Neural crest cell (in vitro differentiated cells): Measurements from ENCODE around the gene SSBP3. TPM values are rescaled to one million over a fixed set of nuclear protein-coding genes. Genes with fewer than 3 reads are reported as not detected.
A peak's percentile ranks its signal among the peaks of the same experiment; 100 is the strongest.

ENCODE experiments used
- DNase-seq: peaks from one replicate; pipeline ENCODE4 v3.0.0; 2021; ENCODE audit warnings: low read depth, mixed read lengths, low spot score
- H3K27ac Mint-ChIP-seq: one replicate; pipeline ENCODE4 v1.8.0; 2021; ENCODE audit warnings: mild to moderate bottlenecking, mixed read lengths; ENCODE audit not compliant: unreplicated experiment
- H3K27me3 Mint-ChIP-seq: 2 replicates; pipeline ENCODE4 v1.8.0; 2021; ENCODE audit warnings: low read depth, mild to moderate bottlenecking, mixed read lengths
- H3K36me3 Mint-ChIP-seq: 2 replicates; pipeline ENCODE4 v1.8.0; 2021; ENCODE audit warnings: low read depth, mild to moderate bottlenecking, mixed read lengths
- H3K4me1 Mint-ChIP-seq: 2 replicates; pipeline ENCODE4 v1.8.0; 2021; ENCODE audit warnings: mixed read lengths
- H3K4me3 Mint-ChIP-seq: one replicate; pipeline ENCODE4 v1.8.0; 2021; ENCODE audit warnings: mild to moderate bottlenecking, mixed read lengths
- H3K9me3 Mint-ChIP-seq: 2 replicates; pipeline ENCODE4 v1.8.0; 2021; ENCODE audit warnings: mixed read lengths
- total RNA-seq: library from RNA; stranded (reverse); gene quantifications from 2 replicates; pipeline ENCODE4 v1.2.1, GENCODE V29; 2021
- TF ChIP-seq, protein P1 (sequence below): fragments of 200-600 bp; sonication (generic); conservative IDR thresholded peaks from 2 replicates; pipeline ENCODE4 v1.5.0; 2021; ENCODE audit warnings: antibody characterized with exemption, mild to moderate bottlenecking

The SSBP3 gene
- total RNA-seq, 1 donor from 2014 or later, result 94.3 TPM

DNA sequence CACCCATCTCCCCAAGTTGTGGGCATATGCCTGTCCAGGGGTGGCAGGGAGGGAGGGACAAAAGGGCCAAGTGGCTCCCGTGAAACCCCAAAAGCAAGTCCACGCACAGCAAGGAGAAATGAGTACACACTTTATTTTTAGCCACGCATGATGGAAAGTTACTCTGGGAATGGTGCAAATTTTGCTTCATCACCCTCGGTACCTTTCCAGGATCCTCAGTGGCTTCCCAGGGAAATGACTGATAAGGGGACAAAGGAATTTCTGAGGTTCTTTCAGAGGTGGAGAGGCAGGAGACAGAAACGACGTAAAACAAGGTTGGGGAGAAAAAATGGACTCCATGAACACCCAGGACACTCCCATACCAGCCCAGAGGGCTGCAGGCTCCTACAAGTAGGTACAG lies 65.8 kb downstream of the SSBP3 start:
- DNase-seq, result no peak
- Mint-ChIP-seq H3K27ac (no peak overlapping the region), H3K36me3 (no peaks in the 10 kb centered on the region), H3K4me1 (peaks cover 46% of the 10 kb centered on the region), H3K4me3 (no peak overlapping the region), H3K9me3 (no peaks in the 10 kb centered on the region), H3K27me3 (no peaks in the 10 kb centered on the region)
- TF ChIP-seq, protein P1, sequence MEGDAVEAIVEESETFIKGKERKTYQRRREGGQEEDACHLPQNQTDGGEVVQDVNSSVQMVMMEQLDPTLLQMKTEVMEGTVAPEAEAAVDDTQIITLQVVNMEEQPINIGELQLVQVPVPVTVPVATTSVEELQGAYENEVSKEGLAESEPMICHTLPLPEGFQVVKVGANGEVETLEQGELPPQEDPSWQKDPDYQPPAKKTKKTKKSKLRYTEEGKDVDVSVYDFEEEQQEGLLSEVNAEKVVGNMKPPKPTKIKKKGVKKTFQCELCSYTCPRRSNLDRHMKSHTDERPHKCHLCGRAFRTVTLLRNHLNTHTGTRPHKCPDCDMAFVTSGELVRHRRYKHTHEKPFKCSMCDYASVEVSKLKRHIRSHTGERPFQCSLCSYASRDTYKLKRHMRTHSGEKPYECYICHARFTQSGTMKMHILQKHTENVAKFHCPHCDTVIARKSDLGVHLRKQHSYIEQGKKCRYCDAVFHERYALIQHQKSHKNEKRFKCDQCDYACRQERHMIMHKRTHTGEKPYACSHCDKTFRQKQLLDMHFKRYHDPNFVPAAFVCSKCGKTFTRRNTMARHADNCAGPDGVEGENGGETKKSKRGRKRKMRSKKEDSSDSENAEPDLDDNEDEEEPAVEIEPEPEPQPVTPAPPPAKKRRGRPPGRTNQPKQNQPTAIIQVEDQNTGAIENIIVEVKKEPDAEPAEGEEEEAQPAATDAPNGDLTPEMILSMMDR, result no peak

DNA sequence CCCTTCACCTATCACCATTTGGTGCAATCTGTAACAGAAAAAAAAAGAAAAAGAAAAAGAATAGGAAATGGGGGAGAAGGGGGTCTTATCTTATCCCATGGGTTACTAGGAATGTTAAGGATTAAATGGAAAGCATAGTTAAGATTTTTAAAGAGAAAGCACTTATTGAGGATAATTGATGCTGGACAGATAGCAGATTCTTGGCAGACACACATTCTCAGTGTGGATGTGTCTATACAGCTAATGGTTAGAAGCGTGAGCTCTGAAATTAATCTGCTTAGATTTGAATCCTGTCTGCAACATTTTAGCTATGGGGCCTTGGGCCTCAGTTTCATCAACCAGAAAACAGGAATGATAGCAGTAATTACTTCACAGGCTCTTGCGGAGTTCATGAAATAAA lies 67.1 kb downstream of the SSBP3 start:
- Mint-ChIP-seq H3K36me3 (no peaks in the 10 kb centered on the region), H3K4me1 (peaks cover 53% of the 10 kb centered on the region), H3K27me3 (no peaks in the 10 kb centered on the region), H3K9me3 (no peaks in the 10 kb centered on the region), H3K4me3 (no peak overlapping the region), H3K27ac (peak overlapping the region; percentile 2)
- DNase-seq, result no peak
- TF ChIP-seq, protein P1, result no peak

DNA sequence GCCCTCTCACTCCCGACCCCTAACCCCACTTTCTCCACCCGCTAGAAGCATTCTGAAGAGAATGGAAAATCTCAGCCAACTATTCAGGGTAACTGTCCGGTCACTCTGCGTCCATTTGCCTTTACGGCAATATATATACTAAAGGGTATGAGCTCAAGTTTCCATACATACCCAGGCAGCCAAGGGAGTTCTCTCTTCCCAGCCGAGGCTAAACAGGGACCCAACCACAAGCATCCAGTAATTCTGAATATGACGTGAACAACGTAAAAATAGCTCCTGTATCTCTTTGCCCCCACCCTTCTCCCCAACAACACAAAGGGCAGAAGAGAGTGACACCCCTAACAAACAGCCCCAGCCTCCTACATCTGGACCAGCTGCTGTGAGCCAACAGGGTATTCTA lies 67.7 kb downstream of the SSBP3 start:
- Mint-ChIP-seq H3K36me3 (no peaks in the 10 kb centered on the region), H3K4me1 (peaks cover 54% of the 10 kb centered on the region), H3K27ac (no peak overlapping the region), H3K9me3 (no peaks in the 10 kb centered on the region), H3K27me3 (no peaks in the 10 kb centered on the region), H3K4me3 (no peak overlapping the region)
- TF ChIP-seq, protein P1, result no peak
- DNase-seq, result no peak

DNA sequence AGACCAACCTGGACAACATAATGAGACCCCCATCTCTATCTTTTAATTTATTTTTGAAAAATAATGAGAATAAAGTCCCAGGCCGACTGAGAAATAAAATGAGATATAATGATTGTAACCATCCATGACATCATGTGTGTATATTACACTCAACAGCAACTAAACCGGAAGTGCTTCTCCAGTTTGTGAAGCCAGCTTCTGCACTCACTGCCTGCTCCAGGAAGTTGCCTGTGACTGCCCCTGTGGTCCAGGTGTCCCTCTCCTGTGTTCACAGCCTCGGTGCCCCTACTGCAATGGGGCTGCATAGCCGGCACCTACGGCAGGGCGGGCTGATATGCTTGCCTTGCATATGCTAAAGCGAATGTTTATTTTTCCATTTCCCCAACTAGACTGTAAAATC lies 68.3 kb downstream of the SSBP3 start:
- no peaks in the 10 kb centered on the region for H3K27me3 Mint-ChIP-seq
- no peak overlapping the region for H3K27ac Mint-ChIP-seq
- no peaks in the 10 kb centered on the region for H3K36me3 Mint-ChIP-seq
- H3K4me3 Mint-ChIP-seq, result no peak overlapping the region
- DNase-seq, result no peak
- H3K9me3 Mint-ChIP-seq, result no peaks in the 10 kb centered on the region
- TF ChIP-seq, protein P1, result no peak
- peaks cover 54% of the 10 kb centered on the region for H3K4me1 Mint-ChIP-seq

DNA sequence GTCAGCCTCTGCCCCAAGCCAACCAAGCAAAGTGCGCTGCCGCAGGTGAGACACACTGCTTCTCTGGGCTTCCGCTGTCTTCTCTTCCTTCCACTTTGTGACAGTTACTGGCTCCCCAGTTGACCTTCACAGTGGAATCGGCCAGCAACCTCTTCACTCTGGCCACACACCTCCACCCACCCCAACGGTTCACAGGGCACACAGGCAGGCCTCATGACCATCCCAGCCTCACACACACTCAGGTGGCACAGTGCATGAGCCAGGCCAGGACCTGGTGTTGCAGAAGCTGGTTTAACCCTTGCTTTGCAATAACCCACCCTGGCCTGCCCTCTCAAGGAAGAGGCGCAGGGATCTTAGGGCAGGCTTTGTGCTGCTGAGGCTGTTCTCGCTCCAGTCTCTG lies 69.2 kb downstream of the SSBP3 start:
- Mint-ChIP-seq H3K27me3 (no peaks in the 10 kb centered on the region), H3K36me3 (no peaks in the 10 kb centered on the region), H3K4me3 (no peak overlapping the region), H3K9me3 (no peaks in the 10 kb centered on the region), H3K27ac (no peak overlapping the region), H3K4me1 (peaks cover 51% of the 10 kb centered on the region)
- TF ChIP-seq, protein P1, result no peak
- DNase-seq, result no peak

DNA sequence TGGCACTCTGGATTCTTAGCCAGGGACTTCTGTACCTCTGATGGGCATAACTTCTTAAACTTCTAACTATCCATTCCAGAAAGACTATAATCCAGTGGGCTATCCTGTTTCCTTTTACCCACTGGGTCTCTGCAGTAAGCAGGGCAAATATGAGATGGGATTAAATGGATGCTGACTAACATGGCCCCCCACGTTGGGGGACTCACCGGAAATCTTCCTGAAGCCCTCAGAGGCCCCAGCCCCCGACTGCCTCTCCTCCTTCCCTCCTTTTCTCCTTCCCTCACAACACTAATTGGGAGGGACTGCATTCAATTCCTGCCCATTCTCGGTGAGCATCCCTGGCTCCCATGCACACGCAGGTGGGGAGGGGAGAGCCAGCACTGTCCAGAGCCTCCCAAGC lies 70.1 kb downstream of the SSBP3 start:
- Mint-ChIP-seq H3K9me3 (no peaks in the 10 kb centered on the region), H3K27ac (peak overlapping the region; percentile 90), H3K36me3 (no peaks in the 10 kb centered on the region), H3K4me1 (peaks cover 53% of the 10 kb centered on the region), H3K27me3 (no peaks in the 10 kb centered on the region), H3K4me3 (no peak overlapping the region)
- DNase-seq, result no peak
- TF ChIP-seq, protein P1, result no peak
